Stomach (tissue), 9 donors: ENCODE measurements around the gene MFAP1. TPM values are rescaled to one million over a fixed set of nuclear protein-coding genes. Genes with fewer than 3 reads are reported as not detected.
"Not testable (repeated sequence)": the region's sequence is repeated elsewhere in the genome, so short reads cannot be mapped to it uniquely, and the experiment has no call there.

ENCODE experiments used
- DNase-seq, 2 donors: peaks; one replicate each; pipeline versions ENCODE4 v3.0.0 to v3.0.0-alpha.2; 2013 to 2019
- H3K27ac ChIP-seq, 5 donors: fragments of 200-600 bp in 4 of 5; sonication (generic) in 4 of 5; one replicate each; pipeline ENCODE4 v1.5.1; 2013 to 2019; ENCODE audit warnings: mild to moderate bottlenecking in 1 of 5, moderate library complexity in 1 of 5
- H3K27me3 ChIP-seq, 3 donors: fragments of 200-600 bp; sonication (generic); one replicate each; pipeline ENCODE4 v1.5.1; 2017 to 2019; ENCODE audit warnings: mixed run types in 1 of 3
- H3K36me3 ChIP-seq, 4 donors: fragments of 200-600 bp; sonication (generic); 1 replicate in 3 of 4; 2 replicates in 1 of 4; pipeline ENCODE4 v1.5.1; 2016 to 2019
- H3K4me1 ChIP-seq, 4 donors: fragments of 200-600 bp; sonication (generic); one replicate each; pipeline ENCODE4 v1.5.1; 2016 to 2019
- H3K4me3 ChIP-seq, 4 donors: fragments of 200-600 bp; sonication (generic) in 3 of 4; one replicate each; pipeline ENCODE4 v1.5.1; 2016 to 2019; ENCODE audit warnings: mild to moderate bottlenecking in 1 of 4
- H3K9me3 ChIP-seq, 4 donors: fragments of 200-600 bp; sonication (generic); one replicate each; pipeline ENCODE4 v1.5.1; 2016 to 2019
- EP300 ChIP-seq: sonication (generic); formaldehyde crosslinking; IDR thresholded peaks from one replicate; pipeline ENCODE4 v1.6.1; 2017; ENCODE audit warnings: antibody characterized with exemption
- POLR2A ChIP-seq, 4 donors: fragments of 450-650 bp; IDR thresholded peaks; one replicate each; pipeline ENCODE4 v1.6.1; 2016; ENCODE audit warnings: antibody characterized with exemption in 4 of 4, control low read depth in 2 of 4, mild to moderate bottlenecking in 1 of 4, moderate library complexity in 1 of 4
- POLR2AphosphoS5 ChIP-seq, 3 donors: sonication (generic); formaldehyde crosslinking; IDR thresholded peaks; one replicate each; pipeline ENCODE4 v1.6.1; 2016; ENCODE audit warnings: antibody characterized with exemption in 3 of 3
- WGBS, 5 donors: extraction: QIAGEN DNeasy Blood & Tissue Kit in 3 of 5; methylation state at CpG; one replicate each; pipeline versions ENCODE4 v1.1.5 to v1.1.7; 2013 to 2018; 5-methylcytosine and 5-hydroxymethylcytosine counted together
- intact Hi-C: fragments of 100-400 bp; cut with DNase I; formaldehyde crosslinking; loops from one replicate; pipeline ENCODE4 v1.15.1; 2023; ENCODE audit warnings: low total_unique reads
- polyA plus RNA-seq, 3 donors: library from polyadenylated mRNA; stranded (reverse); fragments of 200-250 nt; gene quantifications; one replicate each; pipeline ENCODE4 v1.2.3, GENCODE V29; 2013
- total RNA-seq, 5 donors: library from RNA; depleted of rRNA; stranded (reverse); fragments of >200 nt; gene quantifications; one replicate each; pipeline versions ENCODE4 v1.1.0 to v1.2.3, GENCODE V29; 2014 to 2016
- TF ChIP-seq, protein P1 (sequence below), 7 experiments: fragments of 450-650 bp in 4 of 7; fragments of 200-600 bp in 3 of 7; sonication (generic) in 3 of 7; IDR thresholded peaks; one replicate each; pipeline ENCODE4 v1.5.1; 2016 to 2019; ENCODE audit warnings: antibody characterized with exemption in 7 of 7, control low read depth in 2 of 7, mild to moderate bottlenecking in 1 of 7
- donor health status: healthy with polysubstance abuse.
- donor health status: Bipolar disorder and iron deficiency.
- donor health status: healthy.

Gene MFAP1
- total and polyA plus RNA-seq, 8 donors, result 1.2 to 20.3 (median 13.2) TPM

DNA sequence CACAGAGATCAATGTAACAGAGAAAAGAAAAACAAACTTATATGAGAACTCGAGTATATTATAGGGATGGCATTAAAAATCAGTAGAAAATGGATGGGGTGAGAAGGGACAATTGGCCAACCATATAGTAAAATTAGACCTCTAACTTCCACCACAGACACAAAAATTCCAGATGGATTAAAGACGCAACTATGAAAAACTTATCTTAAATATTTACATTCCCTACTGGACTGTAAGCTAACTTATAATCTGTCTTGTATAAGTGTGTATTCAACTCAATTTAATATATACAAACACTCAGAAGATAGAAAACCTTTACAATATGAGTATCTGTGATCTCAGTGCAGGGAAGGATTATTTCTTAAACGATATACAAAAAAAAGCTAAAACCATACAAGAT is 3.0 kb downstream of the MFAP1 start:
- DNase-seq, result no peak
- H3K27me3 ChIP-seq, result no peaks in the 10 kb centered on the region
- intact Hi-C loops, result no loop called here
- no peak overlapping the region for H3K27ac ChIP-seq
- H3K4me3 ChIP-seq, result no peak overlapping the region
- peaks cover 26 to 62% (median 46%) of the 10 kb centered on the region in 4 donors for H3K4me1 ChIP-seq
- WGBS, 5 donors, result 23 to 38% (median 28%) methylated on average over 3 of the region's 3 CpGs
- no peaks in the 10 kb centered on the region for H3K9me3 ChIP-seq
- H3K36me3 ChIP-seq, result peaks cover 7 to 23% (median 22%) of the 10 kb centered on the region in 4 donors
- TF ChIP-seq POLR2AphosphoS5 (IDR thresholded peaks at IDR 0.05) (no peak), POLR2A (IDR thresholded peaks at IDR 0.05) (no peak), EP300 (no peak)
- TF ChIP-seq, protein P1, sequence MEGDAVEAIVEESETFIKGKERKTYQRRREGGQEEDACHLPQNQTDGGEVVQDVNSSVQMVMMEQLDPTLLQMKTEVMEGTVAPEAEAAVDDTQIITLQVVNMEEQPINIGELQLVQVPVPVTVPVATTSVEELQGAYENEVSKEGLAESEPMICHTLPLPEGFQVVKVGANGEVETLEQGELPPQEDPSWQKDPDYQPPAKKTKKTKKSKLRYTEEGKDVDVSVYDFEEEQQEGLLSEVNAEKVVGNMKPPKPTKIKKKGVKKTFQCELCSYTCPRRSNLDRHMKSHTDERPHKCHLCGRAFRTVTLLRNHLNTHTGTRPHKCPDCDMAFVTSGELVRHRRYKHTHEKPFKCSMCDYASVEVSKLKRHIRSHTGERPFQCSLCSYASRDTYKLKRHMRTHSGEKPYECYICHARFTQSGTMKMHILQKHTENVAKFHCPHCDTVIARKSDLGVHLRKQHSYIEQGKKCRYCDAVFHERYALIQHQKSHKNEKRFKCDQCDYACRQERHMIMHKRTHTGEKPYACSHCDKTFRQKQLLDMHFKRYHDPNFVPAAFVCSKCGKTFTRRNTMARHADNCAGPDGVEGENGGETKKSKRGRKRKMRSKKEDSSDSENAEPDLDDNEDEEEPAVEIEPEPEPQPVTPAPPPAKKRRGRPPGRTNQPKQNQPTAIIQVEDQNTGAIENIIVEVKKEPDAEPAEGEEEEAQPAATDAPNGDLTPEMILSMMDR (IDR thresholded peaks at IDR 0.05), result no peak

DNA sequence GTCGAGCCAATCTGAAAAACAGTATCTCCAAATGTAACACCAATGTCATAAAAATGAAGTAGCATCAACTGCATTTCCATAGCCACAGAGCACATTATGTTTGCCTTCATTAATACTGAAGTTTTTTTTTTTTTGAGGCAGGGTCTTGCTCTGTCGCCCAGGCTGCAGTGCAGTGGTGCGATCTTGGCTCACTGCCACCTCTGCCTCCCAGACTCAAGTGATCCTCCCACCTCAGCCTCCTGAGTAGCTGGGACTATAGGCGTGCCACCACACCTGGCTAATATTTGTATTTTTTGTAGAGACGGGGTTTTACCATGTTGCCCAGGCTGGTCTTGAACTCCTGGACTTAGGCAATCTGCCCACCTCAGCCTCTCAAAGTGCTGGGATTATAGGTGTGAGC is 9.4 kb downstream of the MFAP1 start:
- H3K9me3 ChIP-seq, result not testable (repeated sequence)
- H3K36me3 ChIP-seq, result peaks cover 59 to 88% (median 81%) of the 10 kb centered on the region in 4 donors
- WGBS, 5 donors, result 94 to 98% (median 95%) methylated on average over 5 of the region's 5 CpGs

DNA sequence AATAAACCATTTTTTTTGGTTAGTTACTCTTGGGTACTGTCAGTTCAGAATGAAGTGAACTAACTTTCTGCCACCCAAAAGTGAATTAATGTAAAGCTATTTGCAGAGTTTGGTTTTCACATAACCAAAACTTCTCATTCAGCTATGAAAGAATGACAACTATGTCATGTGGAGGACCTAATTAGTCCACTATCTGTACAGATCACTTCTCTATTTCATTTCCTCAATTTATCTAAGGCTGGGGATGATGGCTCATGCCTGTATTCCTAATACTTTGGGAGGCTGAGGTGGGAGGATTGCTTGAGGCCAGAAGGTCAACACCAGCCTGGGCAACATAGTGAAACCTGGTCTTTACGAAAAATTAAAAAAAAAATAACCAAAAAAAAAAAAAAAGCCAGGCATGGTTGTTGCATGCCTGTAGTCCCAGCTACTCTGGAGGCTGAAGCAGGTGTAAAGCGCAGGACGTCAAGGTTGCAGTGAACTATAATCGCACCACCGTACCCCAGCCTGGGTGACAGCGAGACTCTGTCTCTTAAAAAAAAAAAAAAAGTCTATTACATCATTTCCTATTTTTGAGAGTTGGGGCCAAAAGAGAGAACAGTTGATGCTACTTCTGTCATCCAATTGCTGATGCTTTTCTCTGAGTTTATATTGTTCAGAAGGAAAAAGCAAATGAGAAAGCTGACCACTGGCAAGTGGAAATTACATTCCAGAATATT is 15.4 kb downstream of the MFAP1 start:
- no peak for DNase-seq
- intact Hi-C loops, result no loop called here
- Histone ChIP-seq H3K27me3 (no peaks in the 10 kb centered on the region), H3K4me1 (peaks cover 0 to 22% (median 3%) of the 10 kb centered on the region in 4 donors), H3K4me3 (no peak overlapping the region), H3K27ac (no peak overlapping the region), H3K36me3 (peaks cover 88 to 100% (median 100%) of the 10 kb centered on the region in 4 donors), H3K9me3 (no peaks in the 10 kb centered on the region)
- TF ChIP-seq POLR2A (IDR thresholded peaks at IDR 0.05), result no peak
- TF ChIP-seq EP300, result no peak
- no peak for TF ChIP-seq POLR2AphosphoS5 (IDR thresholded peaks at IDR 0.05)
- TF ChIP-seq, protein P1 (IDR thresholded peaks at IDR 0.05), result no peak
- 80 to 94% (median 91%) methylated on average over 6 of the region's 6 CpGs for WGBS, 5 donors

More for the DNA sequence above, 9.4 kb downstream of the MFAP1 start:
- intact Hi-C loops, H3K27ac ChIP-seq, H3K4me3 ChIP-seq, H3K27me3 ChIP-seq, DNase-seq: not testable (repeated sequence)
- H3K4me1 ChIP-seq, result peaks cover 0 to 14% (median 6%) of the 10 kb centered on the region in 4 donors

DNA sequence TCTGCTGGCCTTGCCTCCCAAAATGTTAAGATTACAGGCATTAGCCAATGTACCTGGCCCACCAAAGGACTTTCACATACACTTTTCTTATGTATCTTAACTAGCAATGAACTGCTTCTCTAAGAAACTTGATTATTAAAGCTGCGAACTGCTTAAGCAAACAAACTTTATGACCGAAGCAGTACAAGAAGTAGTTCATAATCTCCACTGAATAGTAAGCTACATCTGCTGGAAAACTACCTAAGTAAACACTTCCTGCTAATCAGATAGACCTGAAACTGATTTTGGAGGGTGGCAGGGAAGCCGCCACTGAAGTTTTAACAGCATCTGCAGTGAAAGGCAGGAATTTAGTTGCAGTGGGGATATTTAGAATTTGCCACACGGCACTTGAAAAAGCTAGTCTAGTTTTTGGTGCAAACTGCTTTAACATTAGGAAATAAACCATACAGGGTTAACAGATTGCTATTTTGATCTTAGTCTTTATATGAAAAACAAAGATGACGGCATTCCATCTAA is 16.0 kb downstream of the MFAP1 start:
- no peak for DNase-seq
- intact Hi-C loops, result no loop called here
- no peaks in the 10 kb centered on the region for H3K27me3 ChIP-seq
- 58 to 84% (median 63%) methylated on average over 5 of the region's 5 CpGs for WGBS, 5 donors
- no peak overlapping the region for H3K27ac ChIP-seq
- H3K9me3 ChIP-seq, result no peaks in the 10 kb centered on the region
- no peak overlapping the region for H3K4me3 ChIP-seq
- TF ChIP-seq, protein P1 (IDR thresholded peaks at IDR 0.05), result no peak
- TF ChIP-seq EP300 (no peak), POLR2A (IDR thresholded peaks at IDR 0.05) (no peak), POLR2AphosphoS5 (IDR thresholded peaks at IDR 0.05) (no peak)
- peaks cover 0 to 22% (median 3%) of the 10 kb centered on the region in 4 donors for H3K4me1 ChIP-seq
- H3K36me3 ChIP-seq, result peaks cover 81 to 100% (median 100%) of the 10 kb centered on the region in 4 donors

DNA sequence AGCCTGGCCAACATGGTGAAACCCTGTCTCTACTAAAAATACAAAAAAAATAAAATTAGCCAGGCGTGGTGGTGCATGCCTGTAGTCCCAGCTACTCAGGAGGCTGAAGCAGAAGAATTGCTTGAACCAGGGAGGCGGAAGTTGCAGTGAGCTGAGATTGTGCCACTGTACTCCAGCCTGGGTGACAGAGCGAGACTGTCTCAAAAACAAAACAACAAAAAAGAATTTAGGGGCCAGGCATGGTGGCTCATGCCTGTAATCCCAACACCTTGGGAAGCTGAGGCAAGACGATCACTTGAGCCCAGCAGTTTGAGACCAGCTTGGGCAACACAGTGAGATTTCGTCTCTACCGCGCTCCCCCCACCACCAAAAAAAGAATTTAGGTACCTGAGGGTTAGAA is 21.8 kb downstream of the MFAP1 start:
- H3K9me3 ChIP-seq, DNase-seq, H3K27ac ChIP-seq, H3K4me3 ChIP-seq, H3K27me3 ChIP-seq, intact Hi-C loops: not testable (repeated sequence)
- 93 to 99% (median 97%) methylated on average over 7 of the region's 7 CpGs for WGBS, 5 donors
- Histone ChIP-seq H3K36me3 (peaks cover 39 to 84% (median 80%) of the 10 kb centered on the region in 4 donors), H3K4me1 (peaks cover 15 to 42% (median 38%) of the 10 kb centered on the region in 4 donors)
